DND-41 (cell line): ENCODE results near the gene BCL2L11.

Experiments
- ATAC-seq: fragments of 200-7000 bp; cut with Tn5 transposase; 3 replicates; pipeline ENCODE4 v1.9.1; 2021; ENCODE audit warnings: low read depth; ENCODE audit not compliant: insufficient read depth
- DNase-seq: peaks from one replicate; pipeline ENCODE4 v3.0.0-alpha.2; 2020
- H2AFZ ChIP-seq: 2 replicates; pipeline ENCODE4 v1.6.0; 2012; ENCODE audit warnings: low read depth, low read length
- H3K27ac ChIP-seq: 2 replicates; pipeline ENCODE4 v1.5.1; 2012; ENCODE audit warnings: low read length, inconsistent platforms
- H3K27me3 ChIP-seq: fragments of 200-600 bp; sonication (generic); 2 replicates; pipeline ENCODE4 v1.6.0; 2012; ENCODE audit warnings: low read length, mild to moderate bottlenecking, inconsistent platforms; ENCODE audit not compliant: insufficient read depth, poor library complexity
- H3K36me3 ChIP-seq: 2 replicates; pipeline ENCODE4 v1.5.1; 2012; ENCODE audit warnings: low read length, inconsistent platforms; ENCODE audit not compliant: insufficient read depth
- H3K4me1 ChIP-seq: 2 replicates; pipeline ENCODE4 v1.5.1; 2012; ENCODE audit warnings: mild to moderate bottlenecking, low read length; ENCODE audit not compliant: insufficient read depth
- H3K4me2 ChIP-seq: 2 replicates; pipeline ENCODE4 v1.6.0; 2012; ENCODE audit warnings: mild to moderate bottlenecking, moderate library complexity, low read length, inconsistent platforms; ENCODE audit not compliant: insufficient read depth
- H3K4me3 ChIP-seq, 2 experiments: fragments of 200-600 bp in 1 of 2; shearing (Covaris generic) in 1 of 2; 2 replicates each; pipeline ENCODE4 v1.5.1; 2012 to 2016; ENCODE audit warnings: inconsistent platforms in 2 of 2, low read length in 2 of 2, mild to moderate bottlenecking in 2 of 2, low read depth in 1 of 2, moderate library complexity in 1 of 2
- H3K79me2 ChIP-seq: 2 replicates; pipeline ENCODE4 v1.6.0; 2012; ENCODE audit warnings: low read length, inconsistent platforms; ENCODE audit not compliant: insufficient read depth
- H3K9ac ChIP-seq: 2 replicates; pipeline ENCODE4 v1.6.0; 2012; ENCODE audit warnings: low read depth, mild to moderate bottlenecking, inconsistent platforms, low read length, moderate library complexity
- H3K9me3 ChIP-seq: 2 replicates; pipeline ENCODE4 v1.5.1; 2012; ENCODE audit warnings: low read length, moderate library complexity, mild to moderate bottlenecking, inconsistent platforms; ENCODE audit not compliant: insufficient read depth, severe bottlenecking
- H4K20me1 ChIP-seq: 2 replicates; pipeline ENCODE4 v1.6.0; 2012; ENCODE audit warnings: low read length; ENCODE audit not compliant: insufficient read depth
- EZH2 ChIP-seq: IDR thresholded peaks from 3 replicates; pipeline ENCODE4 v1.6.1; 2012; ENCODE audit warnings: borderline replicate concordance, low read depth, mild to moderate bottlenecking, moderate library complexity, low read length, inconsistent platforms; ENCODE audit not compliant: severe bottlenecking
- TF ChIP-seq, protein P1 (sequence below): IDR thresholded peaks from 2 replicates; pipeline ENCODE4 v1.5.1; 2012; ENCODE audit warnings: borderline replicate concordance, low read length, moderate library complexity, mild to moderate bottlenecking; ENCODE audit not compliant: poor library complexity, severe bottlenecking; ENCODE audit errors: extremely low read depth

The BCL2L11 gene

DNA sequence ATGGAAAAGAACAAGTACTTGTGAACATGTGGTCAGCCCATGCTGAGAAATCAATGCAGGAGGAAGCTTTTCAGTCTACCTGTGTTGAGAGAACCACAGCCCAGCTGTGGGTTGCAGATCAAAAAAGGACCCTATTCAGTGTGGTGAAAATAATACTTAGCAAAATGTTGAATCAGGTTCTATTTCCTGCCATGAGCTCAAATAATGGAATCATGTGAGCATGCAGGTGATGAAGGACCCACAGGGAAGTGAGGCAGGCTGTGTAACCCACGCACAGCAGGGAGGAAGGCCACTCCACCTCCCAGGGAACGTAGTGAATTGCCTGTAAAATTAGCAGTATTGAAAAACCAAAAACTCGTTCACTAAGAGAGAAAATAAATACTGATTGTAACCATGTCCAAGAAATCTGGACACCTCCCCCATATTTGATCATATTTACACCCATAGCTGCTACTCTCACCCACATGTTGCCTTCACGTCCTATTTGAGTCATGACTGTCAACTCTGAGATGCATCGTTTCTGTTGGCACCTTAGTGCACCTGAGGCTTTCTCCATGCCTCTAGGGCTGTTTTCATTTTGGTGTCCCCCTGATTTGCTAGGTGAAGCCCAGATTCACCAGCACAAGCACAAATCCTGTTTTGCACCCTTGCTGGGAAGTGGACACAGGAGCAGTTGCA lies 20.5 kb upstream of the BCL2L11 start:
- no peak for TF ChIP-seq EZH2
- TF ChIP-seq, protein P1, sequence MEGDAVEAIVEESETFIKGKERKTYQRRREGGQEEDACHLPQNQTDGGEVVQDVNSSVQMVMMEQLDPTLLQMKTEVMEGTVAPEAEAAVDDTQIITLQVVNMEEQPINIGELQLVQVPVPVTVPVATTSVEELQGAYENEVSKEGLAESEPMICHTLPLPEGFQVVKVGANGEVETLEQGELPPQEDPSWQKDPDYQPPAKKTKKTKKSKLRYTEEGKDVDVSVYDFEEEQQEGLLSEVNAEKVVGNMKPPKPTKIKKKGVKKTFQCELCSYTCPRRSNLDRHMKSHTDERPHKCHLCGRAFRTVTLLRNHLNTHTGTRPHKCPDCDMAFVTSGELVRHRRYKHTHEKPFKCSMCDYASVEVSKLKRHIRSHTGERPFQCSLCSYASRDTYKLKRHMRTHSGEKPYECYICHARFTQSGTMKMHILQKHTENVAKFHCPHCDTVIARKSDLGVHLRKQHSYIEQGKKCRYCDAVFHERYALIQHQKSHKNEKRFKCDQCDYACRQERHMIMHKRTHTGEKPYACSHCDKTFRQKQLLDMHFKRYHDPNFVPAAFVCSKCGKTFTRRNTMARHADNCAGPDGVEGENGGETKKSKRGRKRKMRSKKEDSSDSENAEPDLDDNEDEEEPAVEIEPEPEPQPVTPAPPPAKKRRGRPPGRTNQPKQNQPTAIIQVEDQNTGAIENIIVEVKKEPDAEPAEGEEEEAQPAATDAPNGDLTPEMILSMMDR = no peak
- Histone ChIP-seq H4K20me1 (no peaks in the 10 kb centered on the region), H2AFZ (peak overlapping the region; percentile 28; the same call in 1 of the 2 replicates), H3K36me3 (no peaks in the 10 kb centered on the region), H3K4me3 (no peak overlapping the region), H3K27ac (peak overlapping the region; percentile 48), H3K4me2 (no peak overlapping the region), H3K9me3 (no peaks in the 10 kb centered on the region), H3K4me1 (peaks cover 19% of the 10 kb centered on the region), H3K9ac (no peak overlapping the region), H3K79me2 (no peaks in the 10 kb centered on the region), H3K27me3 (no peaks in the 10 kb centered on the region)
- DNase-seq = peak; percentile 30
- peak; percentile 77 for ATAC-seq

DNA sequence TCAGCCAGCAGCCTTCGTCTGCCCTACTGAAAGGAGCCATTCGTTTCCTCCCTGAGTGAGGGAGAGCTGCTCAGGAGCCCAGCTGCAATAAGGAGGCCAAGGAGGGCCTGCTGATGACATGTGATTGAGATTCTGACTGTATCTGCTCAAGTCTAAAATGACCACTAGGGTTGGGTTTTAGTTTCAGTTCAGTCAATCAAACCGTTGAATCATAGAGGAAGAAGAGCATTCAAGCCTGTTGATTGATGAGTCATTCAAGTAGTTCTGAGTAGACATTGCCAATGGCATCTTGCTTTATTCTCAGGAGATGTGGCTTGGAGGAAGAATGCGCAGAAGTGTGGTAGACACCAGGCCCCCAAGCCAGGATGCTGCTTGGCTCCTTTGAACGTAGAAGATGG lies 19.9 kb upstream of the BCL2L11 start:
- Histone ChIP-seq H2AFZ (peak overlapping the region; percentile 28; the same call in 1 of the 2 replicates), H3K9me3 (no peaks in the 10 kb centered on the region), H3K27ac (peak overlapping the region; percentile 48; the same call in 1 of the 2 replicates), H3K4me3 (no peak overlapping the region), H3K79me2 (no peaks in the 10 kb centered on the region), H3K27me3 (no peaks in the 10 kb centered on the region), H3K36me3 (no peaks in the 10 kb centered on the region), H3K9ac (no peak overlapping the region), H3K4me2 (no peak overlapping the region), H4K20me1 (no peaks in the 10 kb centered on the region), H3K4me1 (peaks cover 19% of the 10 kb centered on the region)
- ATAC-seq (peak; percentile 60; the same call in 2 of the 3 replicates), DNase-seq (no peak)
- TF ChIP-seq, protein P1 = no peak
- TF ChIP-seq EZH2 = no peak

DNA sequence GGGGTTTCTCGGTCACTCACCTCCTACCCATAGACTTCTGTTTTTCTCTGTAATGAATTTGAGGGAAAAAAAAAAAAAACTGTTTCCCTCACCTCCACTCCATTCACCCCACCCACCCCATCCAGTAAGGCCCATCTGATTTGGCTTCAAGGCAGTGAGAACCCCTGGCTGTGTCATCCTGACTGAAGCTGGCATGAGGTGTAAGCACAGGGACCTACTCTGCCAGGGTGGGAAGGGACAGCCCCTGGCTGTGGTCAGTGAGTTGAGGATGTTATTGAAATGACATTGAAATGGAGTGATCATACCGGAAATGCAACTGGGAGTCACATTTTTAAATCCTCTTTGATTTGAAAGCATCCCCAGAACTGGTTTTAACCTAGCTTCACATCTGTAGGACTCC lies 19.1 kb upstream of the BCL2L11 start:
- Histone ChIP-seq H3K36me3 (no peaks in the 10 kb centered on the region), H2AFZ (no peak overlapping the region), H3K4me1 (peaks cover 19% of the 10 kb centered on the region), H3K27me3 (no peaks in the 10 kb centered on the region), H3K27ac (no peak overlapping the region), H4K20me1 (no peaks in the 10 kb centered on the region), H3K9me3 (no peaks in the 10 kb centered on the region), H3K4me2 (no peak overlapping the region), H3K4me3 (no peak overlapping the region), H3K9ac (no peak overlapping the region), H3K79me2 (no peaks in the 10 kb centered on the region)
- ATAC-seq = no peak
- no peak for TF ChIP-seq EZH2
- TF ChIP-seq, protein P1 = no peak
- no peak for DNase-seq
